ENCODE data around the gene SHISAL2A. TPM values are rescaled to one million over a fixed set of nuclear protein-coding genes. Genes with fewer than 3 reads are reported as not detected.

Gene SHISAL2A
- total and polyA plus RNA-seq, 2 of the 4 experiments (the other 2 are of a cell fraction): not detected

- Histone ChIP-seq H3K27ac (ENCODE audit: insufficient read depth, low read length) (no peak overlapping the region), H4K91ac (ENCODE audit: insufficient read depth, low read depth, low read length) (no peak overlapping the region), H3K79me1 (ENCODE audit: low read depth in 1 of 2, low read length in 2 of 2) (no peaks in the 10 kb centered on the region), H3K36me3 (ENCODE audit: control insufficient read depth, insufficient read depth, low read length) (no peaks in the 10 kb centered on the region), H2BK120ac (ENCODE audit: low read depth, low read length) (no peak overlapping the region), H2AK9ac (replicated peaks; ENCODE audit: low read depth, low read length, poor library complexity) (no peak overlapping the region), H3K18ac (ENCODE audit: low read depth, low read length) (no peak overlapping the region), H2BK20ac (ENCODE audit: low read depth, low read length) (no peak overlapping the region), H3K9me3 (ENCODE audit: control insufficient read depth, insufficient read depth, low read length) (peaks cover 5% of the 10 kb centered on the region), H4K5ac (ENCODE audit: low read depth, low read length) (no peak overlapping the region), H3K9me1 (ENCODE audit: insufficient read depth, low read length) (no peaks in the 10 kb centered on the region), H2BK5ac (ENCODE audit: low read depth, low read length, poor library complexity, severe bottlenecking) (no peak overlapping the region), H3K4ac (ENCODE audit: low read depth, low read length) (no peak overlapping the region), H4K20me1 (ENCODE audit: insufficient read depth, low read length) (no peaks in the 10 kb centered on the region), H3K9ac (ENCODE audit: low read depth, low read length) (no peak overlapping the region), H3K56ac (ENCODE audit: extremely low read depth, insufficient read depth, low read length) (no peak overlapping the region), H3K4me2 (ENCODE audit: low read depth, low read length) (no peak overlapping the region), H3K4me1 (ENCODE audit: control insufficient read depth, insufficient read depth, low read length) (peaks cover 5% of the 10 kb centered on the region), H3K4me3 (ENCODE audit: insufficient read depth, low read depth, low read length) (no peak overlapping the region), H2AFZ (replicated peaks; ENCODE audit: low read length, poor library complexity) (no peak overlapping the region), H3K14ac (replicated peaks; ENCODE audit: low read depth, low read length) (no peak overlapping the region), H2BK15ac (ENCODE audit: low read depth, low read length) (no peak overlapping the region), H3K27me3 (ENCODE audit: control insufficient read depth, insufficient read depth, low read length) (peaks cover 21% of the 10 kb centered on the region), H2AK5ac (ENCODE audit: low read depth, low read length) (no peak overlapping the region), H3K23ac (ENCODE audit: low read depth, low read length) (no peak overlapping the region), H4K8ac (ENCODE audit: low read depth in 2 of 2, low read length in 2 of 2) (no peak overlapping the region)
- dilution Hi-C loops (cut with HindIII; ENCODE audit: low sequenced_read_pairs, unreplicated experiment) (no loop called here), intact Hi-C loops (cut with micrococcal nuclease) (loop anchor here (5.0 kb wide), 1 partner anchor 35 kb away; no protein-coding TSS in a partner anchor), in situ Hi-C loops (cut with MboI; ENCODE audit: low sequenced_read_pairs) (no loop called here)
- no CpG with 5 or more reads among the region's 2 CpGs for WGBS, 2 experiments (ENCODE audit: extremely low coverage in 2 of 2, insufficient read length in 1 of 2)
- ChIA-PET CTCF (no interaction called here), POLR2A (ENCODE audit: unreplicated experiment) (interaction anchor here (0.6 kb wide), 1 partner anchor 572 kb away, joined by 3 read pairs; no protein-coding TSS in a partner anchor)
- BruUV-seq (replicated peaks): no TSS peak
- ATAC-seq (ENCODE audit: low read depth) (no peak), DNase-seq (no peak)
- TF ChIP-seq MAFK (IDR thresholded peaks at IDR 0.05; ENCODE audit: low read depth, low read length) (no peak), USF2 (IDR thresholded peaks at IDR 0.05; ENCODE audit: low read depth, low read length) (no peak), ELK1 (IDR thresholded peaks at IDR 0.05; ENCODE audit: borderline replicate concordance, low read depth, low read length) (no peak), CEBPB (IDR thresholded peaks at IDR 0.05; ENCODE audit: low read depth, low read length) (no peak), FOS (IDR thresholded peaks at IDR 0.05; ENCODE audit: low read depth, low read length) (no peak), MAZ (IDR thresholded peaks at IDR 0.05; ENCODE audit: borderline replicate concordance, low read depth, low read length) (no peak), RCOR1 (IDR thresholded peaks at IDR 0.05; ENCODE audit: insufficient replicate concordance, low read length) (no peak), MXI1 (IDR thresholded peaks at IDR 0.05; ENCODE audit: borderline replicate concordance, low read depth, low read length) (no peak), CHD1 (IDR thresholded peaks at IDR 0.05; ENCODE audit: low read depth, low read length) (no peak), RAD21 (IDR thresholded peaks at IDR 0.05; ENCODE audit: low read length) (no peak)
Observed at GRCh38 chr1:52627028-52627427, 5.9 kb upstream of the SHISAL2A start.
